CD4-positive, alpha-beta T cell treated with Interleukin-17A for 1 hour (primary cell): ENCODE measurements around the gene LLGL1.

Experiments
- DNase-seq: peaks from one replicate; pipeline ENCODE4 v3.0.0-alpha.2; 2020

LLGL1 gene

GRCh38 chr17:18225121-18225641 is at the start of gene LLGL1:
Gene LLGL1 (plus strand): TSS chr17:18225635. CDS start chr17:18225683, 48 bp downstream.
- DNase-seq: peak; percentile 94

GRCh38 chr17:18176176-18176575 is 49.3 kb upstream of the LLGL1 start:
- DNase-seq: no peak

- no peak for DNase-seq
Measured at GRCh38 chr17:18177133-18177532, 48.3 kb upstream of the LLGL1 start.

GRCh38 chr17:18177722-18178121 is 47.7 kb upstream of the LLGL1 start:
- no peak for DNase-seq

- no peak for DNase-seq
Measured at GRCh38 chr17:18179196-18179595, 46.2 kb upstream of the LLGL1 start.

- DNase-seq: no peak
Measured at GRCh38 chr17:18179804-18180203, 45.6 kb upstream of the LLGL1 start.

- DNase-seq: no peak
Measured at GRCh38 chr17:18181358-18181757, 44.1 kb upstream of the LLGL1 start.

GRCh38 chr17:18182110-18182977 is 43.1 kb upstream of the LLGL1 start:
- DNase-seq: no peak

GRCh38 chr17:18182978-18183333 is 42.5 kb upstream of the LLGL1 start:
- DNase-seq: no peak

- DNase-seq: peak; percentile 99
Measured at GRCh38 chr17:18183334-18184142, 41.9 kb upstream of the LLGL1 start, which contains the start of gene ALKBH5. Gene ALKBH5 (plus strand): TSS chr17:18183828. CDS start chr17:18184244, 416 bp downstream.

GRCh38 chr17:18184143-18185031 is 41.0 kb upstream of the LLGL1 start:
- DNase-seq: peak; percentile 80

- no peak for DNase-seq
Measured at GRCh38 chr17:18185391-18185790, 40.0 kb upstream of the LLGL1 start.

GRCh38 chr17:18185832-18186626 is 39.4 kb upstream of the LLGL1 start:
- DNase-seq: no peak

GRCh38 chr17:18186627-18186982 is 38.8 kb upstream of the LLGL1 start:
- no peak for DNase-seq

GRCh38 chr17:18187226-18187625 is 38.2 kb upstream of the LLGL1 start:
- no peak for DNase-seq

- DNase-seq: no peak
Measured at GRCh38 chr17:18187821-18188761, 37.3 kb upstream of the LLGL1 start.

- DNase-seq: no peak
Measured at GRCh38 chr17:18190628-18191235, 34.7 kb upstream of the LLGL1 start.

GRCh38 chr17:18191236-18191667 is 34.2 kb upstream of the LLGL1 start:
- DNase-seq: no peak

GRCh38 chr17:18191967-18192366 is 33.5 kb upstream of the LLGL1 start:
- no peak for DNase-seq

GRCh38 chr17:18194394-18194793 is 31.0 kb upstream of the LLGL1 start:
- no peak for DNase-seq
